GM12878 (cell line): ENCODE measurements around the gene PGLYRP3. TPM values are rescaled to one million over a fixed set of nuclear protein-coding genes. Genes with fewer than 3 reads are reported as not detected.

Experiments used
- ATAC-seq: fragments of 200-7000 bp; cut with Tn5 transposase; 3 replicates; pipeline ENCODE4 v1.9.1; 2020; ENCODE audit warnings: mild to moderate bottlenecking, moderate library complexity
- BruUV-seq: library from RNA; stranded (reverse); fragments of 400-500 nt; replicated peaks from 2 replicates; lab custom pipeline; 2021; lab: Mats Ljungman, UMichigan
- CTCF ChIA-PET: fragments of 300-600 bp; sonication (Branson Sonifier 250); formaldehyde crosslinking; extraction: SDS; loops from one replicate; lab custom pipeline; 2021; ENCODE audit warnings: inconsistent platforms; lab: Yijun Ruan, JAX
- POLR2A ChIA-PET: fragments of 350-600 bp; formaldehyde crosslinking; extraction: SDS; loops from one replicate; lab custom pipeline; 2021; ENCODE audit warnings: inconsistent platforms; lab: Charles Lee
- RAD21 ChIA-PET: fragments of 300-600 bp; sonication (Branson Sonifier 250); formaldehyde crosslinking; loops from one replicate; lab custom pipeline; 2023; ENCODE audit warnings: antibody characterized with exemption; ENCODE audit not compliant: unreplicated experiment; lab: Charles Lee
- SMC1A ChIA-PET: fragments of 300-600 bp; sonication (Branson Sonifier 250); formaldehyde crosslinking; loops from one replicate; lab custom pipeline; 2023; ENCODE audit not compliant: unreplicated experiment, uncharacterized antibody; lab: Charles Lee
- DNase-seq: peaks from one replicate; pipeline ENCODE4 v3.0.0-alpha.2; 2011; ENCODE audit warnings: low read depth, low spot score
- FAIRE-seq: peaks from 3 replicates; lab custom pipeline; 2011; peaks lifted over from hg19 to GRCh38; lab: Jason Lieb, UNC
- H2AFZ ChIP-seq: 2 replicates; pipeline ENCODE4 v1.6.0; 2011; ENCODE audit warnings: low read depth, low read length, control low read depth; ENCODE audit not compliant: control insufficient read depth
- H3K27ac ChIP-seq: 2 replicates; pipeline ENCODE4 v1.5.1; 2011; ENCODE audit warnings: control low read depth; ENCODE audit not compliant: control insufficient read depth, insufficient read depth
- H3K27me3 ChIP-seq, 2 experiments: replicated peaks in 1 of 2; 2 replicates each; pipeline versions ENCODE4 v1.6.0 to v1.6.1; 2011; ENCODE audit warnings: low read length in 1 of 2; ENCODE audit not compliant: control insufficient read depth in 2 of 2, insufficient read depth in 2 of 2
- H3K36me3 ChIP-seq, 2 experiments: 2 replicates each; pipeline ENCODE4 v1.5.1; 2011; ENCODE audit warnings: low read length in 1 of 2; ENCODE audit not compliant: control insufficient read depth in 2 of 2, insufficient read depth in 2 of 2
- H3K4me1 ChIP-seq: 2 replicates; pipeline ENCODE4 v1.6.1; 2011; ENCODE audit warnings: mild to moderate bottlenecking, low read length, moderate library complexity, mixed read lengths; ENCODE audit not compliant: control insufficient read depth, insufficient read depth
- H3K4me2 ChIP-seq: 2 replicates; pipeline ENCODE4 v1.6.0; 2011; ENCODE audit warnings: control low read depth; ENCODE audit not compliant: control insufficient read depth, insufficient read depth
- H3K4me3 ChIP-seq: fragments of 200-600 bp; sonication (generic); 2 replicates; pipeline ENCODE4 v1.5.1; 2016
- H3K79me2 ChIP-seq: 2 replicates; pipeline ENCODE4 v1.6.0; 2011; ENCODE audit warnings: low read length; ENCODE audit not compliant: control insufficient read depth, insufficient read depth
- H3K9ac ChIP-seq: 2 replicates; pipeline ENCODE4 v1.8.0; 2011; ENCODE audit warnings: low read length, control low read depth, mixed read lengths; ENCODE audit not compliant: control insufficient read depth, insufficient read depth
- H3K9me3 ChIP-seq: replicated peaks from 3 replicates; pipeline ENCODE4 v1.5.1; 2011; ENCODE audit warnings: mild to moderate bottlenecking, low read length; ENCODE audit not compliant: control insufficient read depth, insufficient read depth
- H4K20me1 ChIP-seq: 2 replicates; pipeline ENCODE4 v1.6.0; 2011; ENCODE audit not compliant: control insufficient read depth, insufficient read depth
- EZH2 ChIP-seq: IDR thresholded peaks from 2 replicates; pipeline ENCODE4 v1.6.1; 2012; ENCODE audit warnings: low read depth, mild to moderate bottlenecking, control low read depth, inconsistent platforms, low read length, borderline replicate concordance; ENCODE audit not compliant: control insufficient read depth
- IRF5 ChIP-seq: fragments of 450-650 bp; IDR thresholded peaks from 2 replicates; pipeline ENCODE4 v1.6.1; 2017; ENCODE audit warnings: borderline replicate concordance
- NR2C2 ChIP-seq: IDR thresholded peaks from 2 replicates; pipeline ENCODE4 v1.6.1; 2011; ENCODE audit warnings: borderline replicate concordance, low read depth; ENCODE audit not compliant: control insufficient read depth, insufficient read length
- RUNX3 ChIP-seq: IDR thresholded peaks from 2 replicates; pipeline ENCODE4 v1.6.1; 2012; ENCODE audit warnings: low read length, inconsistent platforms
- SMARCA5 ChIP-seq: fragments of 450-650 bp; IDR thresholded peaks from 2 replicates; pipeline ENCODE4 v1.6.1; 2017; ENCODE audit warnings: mild to moderate bottlenecking
- TBL1XR1 ChIP-seq: IDR thresholded peaks from 2 replicates; pipeline ENCODE4 v1.6.1; 2012; ENCODE audit warnings: low read depth, low read length, improper control_type of control experiment
- TCF3 ChIP-seq: IDR thresholded peaks from 2 replicates; pipeline ENCODE4 v1.6.1; 2012; ENCODE audit warnings: low read depth, mild to moderate bottlenecking, low read length, borderline replicate concordance; ENCODE audit not compliant: insufficient read depth
- WRNIP1 ChIP-seq: IDR thresholded peaks from 2 replicates; pipeline ENCODE4 v1.6.1; 2011; ENCODE audit warnings: low read depth, low read length, improper control_type of control experiment, borderline replicate concordance
- ZBED1 ChIP-seq: IDR thresholded peaks from 2 replicates; pipeline ENCODE4 v1.6.1; 2016; ENCODE audit warnings: borderline replicate concordance
- ZNF622 ChIP-seq: fragments of 450-650 bp; IDR thresholded peaks from 2 replicates; pipeline ENCODE4 v1.6.1; 2017; ENCODE audit warnings: mild to moderate bottlenecking, inconsistent platforms
- WGBS: methylation state at CpG from one replicate; pipeline ENCODE4 v1.1.6; 2016; ENCODE audit warnings: low lambda C conversion rate; ENCODE audit not compliant: insufficient replicate concordance, insufficient coverage; ENCODE audit errors: missing lambda C conversion rate; 5-methylcytosine and 5-hydroxymethylcytosine counted together
- in situ Hi-C: fragments of 300-500 bp; cut with MboI; formaldehyde crosslinking; loops from 9 replicates; pipeline ENCODE4 v1.14.3; 2018; ENCODE audit warnings: mixed read lengths
- intact Hi-C: fragments of 100-400 bp; cut with micrococcal nuclease; formaldehyde crosslinking; loops from one replicate; pipeline ENCODE4 v1.14.2; 2022; ENCODE audit not compliant: unreplicated experiment
- polyA plus RNA-seq, 11 experiments: library from polyadenylated mRNA; depleted of rRNA in 4 of 11; unstranded in 6 of 11; stranded (reverse) in 5 of 11; fragments of >200 nt; fragmentation: Nextera tagmentation in 4 of 11; fragmentation: Illumina TruSeq in 1 of 11; extraction: Ambion mirVana in 4 of 11; extraction: Trizol in 1 of 11; gene quantifications; 1 replicate in 1 of 11; 2 replicates in 10 of 11; pipeline versions ENCODE4 v1.2.1 to v1.2.3, GENCODE V29; 2011 to 2016; ENCODE audit warnings: inconsistent platforms in 2 of 11, missing spikeins in 2 of 11, low read depth in 1 of 11
- total RNA-seq, 4 experiments: library from RNA; depleted of rRNA in 3 of 4; stranded (reverse); fragments of >200 nt in 3 of 4; fragmentation: Illumina TruSeq in 1 of 4; extraction: Trizol in 1 of 4; gene quantifications; 2 replicates each; pipeline versions ENCODE4 v1.2.1 to v1.2.3, GENCODE V29; 2013 to 2021

PGLYRP3 gene
- total and polyA plus RNA-seq, 10 of the 15 experiments (the other 5 are each of a cell fraction or from before 2014, with no cell fraction given), result 0.10 to 0.49 (median 0.18) TPM; not detected in 7

GRCh38 chr1:153309441-153309840, 3.3 kb downstream of the PGLYRP3 start:
- CTCF ChIA-PET, result interaction anchor here (0.5 to 5.1 kb wide), 4 partner anchors 11 to 94 kb away, joined by 3 to 40 read pairs (median 3); no protein-coding TSS in a partner anchor
- FAIRE-seq, result no peak
- Histone ChIP-seq H2AFZ (no peak overlapping the region), H3K4me3 (no peak overlapping the region), H4K20me1 (no peaks in the 10 kb centered on the region), H3K27ac (no peak overlapping the region), H3K9ac (no peak overlapping the region), H3K36me3 (no peaks in the 10 kb centered on the region), H3K4me1 (no peaks in the 10 kb centered on the region), H3K4me2 (no peak overlapping the region), H3K79me2 (no peaks in the 10 kb centered on the region), H3K9me3 (no peaks in the 10 kb centered on the region; the same call in 2 of the 3 replicates), H3K27me3 (no peaks in the 10 kb centered on the region; a peak in 1 of 4 replicates)
- ATAC-seq, result no peak
- no TSS peak for BruUV-seq
- SMC1A ChIA-PET, result no interaction called here
- intact Hi-C loops (no loop called here), in situ Hi-C loops (no loop called here)
- RAD21 ChIA-PET, result no interaction called here
- TF ChIP-seq SMARCA5 (no peak), EZH2 (no peak), WRNIP1 (no peak)
- POLR2A ChIA-PET, result no interaction called here
- WGBS, result 5% methylated on average over 2 of the region's 2 CpGs
- DNase-seq, result no peak

- ATAC-seq (no peak), DNase-seq (no peak), FAIRE-seq (no peak)
- H3K4me2 ChIP-seq, result no peak overlapping the region
- no peak overlapping the region for H3K4me3 ChIP-seq
- no peaks in the 10 kb centered on the region; a peak in 1 of 4 replicates for H3K27me3 ChIP-seq
- no peaks in the 10 kb centered on the region for H3K79me2 ChIP-seq
- SMC1A ChIA-PET, result interaction anchor here (1.1 kb wide), 1 partner anchor 75 kb away, joined by 3 read pairs; no protein-coding TSS in a partner anchor
- no peaks in the 10 kb centered on the region for H3K4me1 ChIP-seq
- H3K9ac ChIP-seq, result no peak overlapping the region
- no TSS peak for BruUV-seq
- intact Hi-C loops, result no loop called here
- TF ChIP-seq IRF5, result no peak
- no peak for TF ChIP-seq ZBED1
- TF ChIP-seq ZNF622, result no peak
- TF ChIP-seq TBL1XR1, result no peak
- TF ChIP-seq RUNX3, result no peak
- no peak for TF ChIP-seq TCF3
- no peak for TF ChIP-seq NR2C2
- in situ Hi-C loops, result no loop called here
- H3K36me3 ChIP-seq, result no peaks in the 10 kb centered on the region
- POLR2A ChIA-PET, result no interaction called here
- no peaks in the 10 kb centered on the region; the same call in 2 of the 3 replicates for H3K9me3 ChIP-seq
- RAD21 ChIA-PET, result no interaction called here
- H2AFZ ChIP-seq, result no peak overlapping the region
- 50% methylated on average over 2 of the region's 2 CpGs for WGBS
- H4K20me1 ChIP-seq, result no peaks in the 10 kb centered on the region
- no peak overlapping the region for H3K27ac ChIP-seq
- CTCF ChIA-PET, result no interaction called here
Observed at GRCh38 chr1:153308540-153308939, 4.2 kb downstream of the PGLYRP3 start.
